Measurements from ENCODE around the gene BTNL2.

BTNL2 gene

GRCh38 chr6:32413427-32414047 is 6.6 kb upstream of the BTNL2 start:
- Histone ChIP-seq H3K9me3 (ENCODE audit: insufficient read depth, low read depth, low read length) (no peaks in the 10 kb centered on the region), H3K36me3 (ENCODE audit: insufficient read depth, low read length) (no peaks in the 10 kb centered on the region), H3K4me3 (ENCODE audit: low read length) (no peak overlapping the region), H3K27me3 (ENCODE audit: insufficient read depth, low read length) (peaks cover 14% of the 10 kb centered on the region), H3K4me1 (ENCODE audit: insufficient read depth, low read length) (no peaks in the 10 kb centered on the region), H3K9ac (ENCODE audit: low read depth, low read length) (no peak overlapping the region), H3K27ac (ENCODE audit: low read depth, low read length) (no peak overlapping the region)
- WGBS = 11% methylated on average over 10 of the region's 11 CpGs

DNA sequence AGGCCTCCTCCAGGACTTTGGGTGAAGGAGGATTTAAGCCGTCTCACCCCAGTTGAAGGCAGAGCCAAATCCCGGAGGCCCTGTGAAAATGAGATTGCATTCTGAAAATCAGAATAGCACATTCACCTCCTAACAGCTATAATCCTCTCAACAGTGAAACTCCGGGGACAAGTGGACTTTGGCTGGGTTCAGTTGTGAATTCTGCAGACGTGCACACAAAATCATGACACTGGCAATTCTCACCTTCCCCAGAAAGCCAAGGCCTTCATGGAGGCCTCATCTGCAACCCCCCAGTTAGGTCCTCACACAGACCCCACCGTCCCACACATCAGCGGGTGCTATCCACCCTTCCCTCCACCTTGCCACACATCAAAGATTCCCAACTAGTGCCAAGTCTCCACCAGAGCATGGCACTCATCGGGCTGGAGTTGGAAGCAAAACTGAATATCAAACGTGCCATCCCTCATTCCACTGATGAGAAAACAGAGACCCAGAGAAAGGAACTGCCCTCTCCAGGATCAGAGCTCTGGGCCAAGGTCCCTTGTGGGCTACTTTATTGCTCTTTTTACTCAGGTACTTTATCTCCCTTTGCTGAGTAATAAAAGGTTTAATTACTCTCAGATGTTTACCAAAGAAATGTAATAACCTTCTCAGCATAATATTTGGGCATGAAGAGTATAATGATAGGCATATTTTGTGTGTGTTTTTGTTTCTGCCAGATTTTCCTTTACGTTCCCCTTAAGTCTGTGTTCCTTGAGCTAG is 4.8 kb upstream of the BTNL2 start:
- peaks cover 5% of the 10 kb centered on the region; the same call in 1 of the 2 replicates for H3K4me1 ChIP-seq (ENCODE audit: insufficient read depth, low read length)
- no peaks in the 10 kb centered on the region for H3K36me3 ChIP-seq (ENCODE audit: insufficient read depth, low read length)
- no peaks in the 10 kb centered on the region for H3K9me3 ChIP-seq (ENCODE audit: insufficient read depth, low read depth, low read length)
- H3K27me3 ChIP-seq (ENCODE audit: insufficient read depth, low read length) = peaks cover 14% of the 10 kb centered on the region
- H3K4me3 ChIP-seq (ENCODE audit: low read length) = no peak overlapping the region
- no peak overlapping the region for H3K9ac ChIP-seq (ENCODE audit: low read depth, low read length)
- H3K27ac ChIP-seq (ENCODE audit: low read depth, low read length) = no peak overlapping the region
- 88% methylated on average over 9 of the region's 9 CpGs for WGBS

DNA sequence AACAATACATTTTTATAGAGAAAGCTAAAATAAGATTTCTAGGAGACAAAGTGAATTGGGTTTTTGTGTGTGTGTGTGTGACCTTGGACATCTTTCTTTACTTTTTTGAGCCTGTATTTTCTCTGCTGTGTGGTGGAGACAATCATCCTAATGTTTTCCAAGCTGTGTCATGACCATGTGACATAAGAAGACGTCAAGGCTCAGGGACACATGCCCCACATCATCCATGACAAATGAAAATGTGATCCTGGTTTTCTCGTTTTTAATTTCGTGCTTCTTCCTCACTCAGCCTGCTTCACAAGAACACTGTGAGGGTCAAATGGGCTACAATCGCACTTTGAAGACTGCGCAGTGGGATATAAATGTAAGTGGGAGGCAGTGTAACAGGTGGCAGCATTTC is 3.9 kb upstream of the BTNL2 start:
- H3K27ac ChIP-seq (ENCODE audit: low read depth, low read length) = no peak overlapping the region
- H3K9me3 ChIP-seq (ENCODE audit: insufficient read depth, low read depth, low read length) = no peaks in the 10 kb centered on the region
- H3K27me3 ChIP-seq (ENCODE audit: insufficient read depth, low read length) = peaks cover 14% of the 10 kb centered on the region
- 69% methylated on average over 5 of the region's 5 CpGs for WGBS
- no peaks in the 10 kb centered on the region for H3K36me3 ChIP-seq (ENCODE audit: insufficient read depth, low read length)
- no peak overlapping the region for H3K9ac ChIP-seq (ENCODE audit: low read depth, low read length)
- H3K4me3 ChIP-seq (ENCODE audit: low read length) = no peak overlapping the region
- H3K4me1 ChIP-seq (ENCODE audit: insufficient read depth, low read length) = peaks cover 5% of the 10 kb centered on the region; the same call in 1 of the 2 replicates

GRCh38 chr6:32406197-32406596 is 784 bp downstream of the BTNL2 start:
- no peaks in the 10 kb centered on the region for H3K36me3 ChIP-seq (ENCODE audit: insufficient read depth, low read length)
- no peaks in the 10 kb centered on the region for H3K27me3 ChIP-seq (ENCODE audit: insufficient read depth, low read length)
- H3K4me3 ChIP-seq (ENCODE audit: low read length) = no peak overlapping the region
- H3K27ac ChIP-seq (ENCODE audit: low read depth, low read length) = no peak overlapping the region
- WGBS = 89% methylated on average over 9 of the region's 9 CpGs
- H3K9ac ChIP-seq (ENCODE audit: low read depth, low read length) = no peak overlapping the region
- peaks cover 5% of the 10 kb centered on the region; the same call in 1 of the 2 replicates for H3K4me1 ChIP-seq (ENCODE audit: insufficient read depth, low read length)
- no peaks in the 10 kb centered on the region for H3K9me3 ChIP-seq (ENCODE audit: insufficient read depth, low read depth, low read length)

GRCh38 chr6:32405656-32406055 is 1.3 kb downstream of the BTNL2 start:
- no peak overlapping the region for H3K9ac ChIP-seq (ENCODE audit: low read depth, low read length)
- no peak overlapping the region for H3K4me3 ChIP-seq (ENCODE audit: low read length)
- WGBS = 47% methylated on average over 1 of the region's 1 CpG
- H3K36me3 ChIP-seq (ENCODE audit: insufficient read depth, low read length) = no peaks in the 10 kb centered on the region
- H3K27ac ChIP-seq (ENCODE audit: low read depth, low read length) = no peak overlapping the region
- H3K27me3 ChIP-seq (ENCODE audit: insufficient read depth, low read length) = no peaks in the 10 kb centered on the region
- H3K9me3 ChIP-seq (ENCODE audit: insufficient read depth, low read depth, low read length) = no peaks in the 10 kb centered on the region
- H3K4me1 ChIP-seq (ENCODE audit: insufficient read depth, low read length) = peaks cover 5% of the 10 kb centered on the region; the same call in 1 of the 2 replicates

DNA sequence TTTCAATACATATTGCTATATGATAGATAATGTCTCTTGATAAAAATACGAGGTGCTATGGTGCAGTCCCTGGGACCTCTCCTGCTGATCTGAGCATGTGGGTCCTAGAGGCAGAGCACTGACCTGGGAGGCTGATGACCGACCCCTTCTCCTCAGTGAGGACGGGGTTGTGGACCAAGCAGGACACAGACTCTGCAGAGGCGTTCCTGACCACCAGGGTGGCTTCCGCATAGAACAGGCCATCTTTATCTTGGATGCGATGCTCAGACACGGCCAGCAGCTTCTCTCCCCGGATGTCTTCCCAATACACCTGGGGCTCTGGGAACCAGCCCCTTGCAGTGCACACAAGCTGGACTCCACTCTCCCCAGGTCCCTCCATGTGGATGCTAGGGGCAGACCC is 4.2 kb downstream of the BTNL2 start:
- Histone ChIP-seq H3K27me3 (ENCODE audit: insufficient read depth, low read length) (no peaks in the 10 kb centered on the region), H3K9me3 (ENCODE audit: insufficient read depth, low read depth, low read length) (no peaks in the 10 kb centered on the region), H3K4me1 (ENCODE audit: insufficient read depth, low read length) (peaks cover 5% of the 10 kb centered on the region; the same call in 1 of the 2 replicates), H3K4me3 (ENCODE audit: low read length) (no peak overlapping the region), H3K27ac (ENCODE audit: low read depth, low read length) (no peak overlapping the region), H3K9ac (ENCODE audit: low read depth, low read length) (no peak overlapping the region), H3K36me3 (ENCODE audit: insufficient read depth, low read length) (no peaks in the 10 kb centered on the region)
- 84% methylated on average over 8 of the region's 8 CpGs for WGBS

DNA sequence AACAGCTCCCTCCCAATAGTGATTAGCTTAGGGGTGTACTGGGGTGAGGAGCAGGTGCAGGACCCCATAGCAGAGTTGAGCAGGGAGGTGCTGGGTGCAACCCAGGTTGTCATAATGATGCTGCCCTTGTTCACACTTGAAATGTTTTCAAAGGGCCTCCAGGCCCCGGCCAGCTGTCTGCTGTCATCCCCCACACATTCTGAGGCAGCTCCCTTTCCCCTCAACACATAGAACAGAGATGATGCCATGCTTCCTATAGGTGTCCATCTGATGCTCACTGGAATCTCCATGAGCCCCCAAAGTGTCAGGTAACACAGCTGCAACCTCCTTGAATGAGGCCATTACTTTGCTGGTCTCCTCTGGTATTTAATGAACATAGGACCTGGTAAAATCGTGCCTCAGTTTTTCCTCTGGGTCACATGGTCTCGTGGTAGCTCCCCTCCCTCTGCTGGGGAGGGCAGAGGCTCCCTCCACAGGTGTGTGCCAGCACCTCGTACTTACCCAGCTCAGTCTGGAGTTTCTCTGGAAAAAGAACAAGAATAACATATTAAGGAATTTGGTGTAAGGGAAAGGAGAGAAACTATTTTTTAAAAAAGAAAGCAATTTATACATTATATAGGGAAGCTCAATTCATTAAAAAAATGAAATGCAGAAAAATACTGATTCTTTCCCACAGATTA is 5.6 kb downstream of the BTNL2 start:
- H3K9ac ChIP-seq (ENCODE audit: low read depth, low read length) = no peak overlapping the region
- no peaks in the 10 kb centered on the region for H3K27me3 ChIP-seq (ENCODE audit: insufficient read depth, low read length)
- H3K36me3 ChIP-seq (ENCODE audit: insufficient read depth, low read length) = no peaks in the 10 kb centered on the region
- H3K9me3 ChIP-seq (ENCODE audit: insufficient read depth, low read depth, low read length) = no peaks in the 10 kb centered on the region
- H3K27ac ChIP-seq (ENCODE audit: low read depth, low read length) = no peak overlapping the region
- H3K4me1 ChIP-seq (ENCODE audit: insufficient read depth, low read length) = no peaks in the 10 kb centered on the region
- WGBS = 64% methylated on average over 4 of the region's 4 CpGs
- no peak overlapping the region for H3K4me3 ChIP-seq (ENCODE audit: low read length)

DNA sequence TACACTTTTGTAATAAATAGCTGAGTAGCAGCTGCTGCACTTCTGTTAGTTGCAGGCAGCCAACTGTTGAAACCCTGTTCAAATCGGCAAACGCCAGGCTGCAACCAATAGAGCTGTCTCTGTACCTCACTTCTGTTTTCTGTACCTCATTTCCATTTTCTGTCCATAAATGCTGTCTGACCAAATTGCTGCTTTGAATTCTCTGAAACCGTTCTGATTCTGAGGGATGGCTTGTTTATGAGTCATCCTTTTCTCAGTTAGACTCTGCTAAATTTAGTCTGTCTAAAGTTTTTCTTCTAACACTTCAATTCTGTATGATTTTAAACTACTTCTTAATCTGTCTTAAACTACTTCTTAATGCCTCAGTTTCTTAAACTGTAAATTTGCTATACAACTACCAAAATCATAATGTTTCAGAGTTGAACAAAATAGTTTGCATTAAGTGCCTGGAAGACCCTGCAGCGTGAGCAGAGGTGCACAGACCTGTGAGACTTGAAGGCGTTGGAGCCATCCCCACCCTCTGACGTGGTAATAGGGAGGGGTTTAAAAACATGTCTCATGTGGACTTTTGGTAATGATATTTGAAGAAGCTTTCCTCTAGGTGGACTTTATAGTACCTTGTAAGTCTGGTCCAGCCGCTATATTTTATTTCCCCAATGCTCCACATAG is 9.6 kb downstream of the BTNL2 start:
- no peak overlapping the region for H3K4me3 ChIP-seq (ENCODE audit: low read length)
- 80% methylated on average over 6 of the region's 7 CpGs for WGBS

DNA sequence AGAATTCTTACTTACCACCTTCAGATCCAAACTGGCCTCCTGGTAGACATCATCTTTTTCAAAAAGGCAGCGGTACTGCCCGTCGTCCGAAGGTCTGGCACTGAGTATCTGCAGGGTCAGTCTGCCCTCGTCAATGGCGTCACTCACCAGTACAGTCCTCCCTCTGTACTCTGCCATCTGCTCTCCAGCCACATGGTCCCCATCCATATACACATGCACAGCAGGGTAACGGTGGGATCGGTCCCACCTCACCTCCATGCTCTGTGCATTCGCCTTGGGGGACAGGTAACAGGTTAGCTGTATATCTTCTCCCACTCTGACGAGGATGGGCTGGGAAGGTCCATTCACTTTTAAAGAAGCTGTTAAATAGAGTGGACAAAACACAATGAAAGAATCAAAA is 11.0 kb downstream of the BTNL2 start:
- Histone ChIP-seq H3K4me1 (ENCODE audit: insufficient read depth, low read length) (no peaks in the 10 kb centered on the region), H3K27ac (ENCODE audit: low read depth, low read length) (no peak overlapping the region), H3K36me3 (ENCODE audit: insufficient read depth, low read length) (no peaks in the 10 kb centered on the region), H3K4me3 (ENCODE audit: low read length) (no peak overlapping the region), H3K9me3 (ENCODE audit: insufficient read depth, low read depth, low read length) (no peaks in the 10 kb centered on the region), H3K9ac (ENCODE audit: low read depth, low read length) (no peak overlapping the region), H3K27me3 (ENCODE audit: insufficient read depth, low read length) (no peaks in the 10 kb centered on the region)
- 92% methylated on average over 10 of the region's 10 CpGs for WGBS

More for the DNA sequence above, 9.6 kb downstream of the BTNL2 start:
- H3K36me3 ChIP-seq (ENCODE audit: insufficient read depth, low read length) = no peaks in the 10 kb centered on the region
- no peaks in the 10 kb centered on the region for H3K9me3 ChIP-seq (ENCODE audit: insufficient read depth, low read depth, low read length)
- no peak overlapping the region for H3K27ac ChIP-seq (ENCODE audit: low read depth, low read length)
- no peaks in the 10 kb centered on the region for H3K27me3 ChIP-seq (ENCODE audit: insufficient read depth, low read length)
- H3K9ac ChIP-seq (ENCODE audit: low read depth, low read length) = no peak overlapping the region
- no peaks in the 10 kb centered on the region for H3K4me1 ChIP-seq (ENCODE audit: insufficient read depth, low read length)

DNA sequence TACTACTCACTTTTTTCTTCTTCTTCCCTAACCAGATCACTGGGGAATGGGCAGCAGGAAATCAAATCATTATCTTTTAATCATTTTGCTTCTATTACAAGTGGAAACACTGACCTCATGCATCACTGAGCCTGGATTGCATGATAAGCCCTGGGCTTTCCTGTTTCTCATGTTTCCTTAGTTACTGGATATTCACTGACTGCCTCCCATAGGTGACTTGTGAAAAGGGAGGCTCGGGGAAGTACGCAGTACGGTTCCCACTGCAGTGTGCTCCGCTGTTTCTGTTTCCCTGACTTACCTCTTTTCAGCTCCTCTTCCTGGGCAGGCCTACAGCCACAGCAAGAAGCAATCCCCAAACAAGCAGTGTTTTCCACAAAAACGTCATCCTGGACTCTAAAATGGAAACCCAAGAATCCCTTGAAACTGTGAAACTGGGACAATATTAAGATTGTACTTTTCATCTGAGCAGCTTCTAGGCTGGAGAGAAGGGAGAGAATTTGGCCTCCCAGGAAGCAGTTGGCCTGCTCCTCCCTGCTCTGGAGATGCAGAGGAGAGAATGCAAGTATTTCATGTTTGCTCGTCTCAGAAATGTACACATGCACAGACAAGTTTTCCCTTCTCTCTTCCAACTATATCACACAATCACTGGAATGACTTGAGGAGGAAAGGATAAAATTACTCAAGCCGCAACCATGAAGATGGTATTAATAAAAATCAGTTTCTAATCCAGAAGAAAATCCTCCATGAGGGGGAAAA is 13.1 kb downstream of the BTNL2 start:
- Histone ChIP-seq H3K9ac (ENCODE audit: low read depth, low read length) (no peak overlapping the region), H3K27me3 (ENCODE audit: insufficient read depth, low read length) (no peaks in the 10 kb centered on the region), H3K36me3 (ENCODE audit: insufficient read depth, low read length) (no peaks in the 10 kb centered on the region), H3K4me1 (ENCODE audit: insufficient read depth, low read length) (no peaks in the 10 kb centered on the region), H3K27ac (ENCODE audit: low read depth, low read length) (no peak overlapping the region), H3K4me3 (ENCODE audit: low read length) (no peak overlapping the region), H3K9me3 (ENCODE audit: insufficient read depth, low read depth, low read length) (no peaks in the 10 kb centered on the region)
- 84% methylated on average over 5 of the region's 7 CpGs for WGBS

Measured in HUES64 (cell line).